Fibroblast of upper back skin (primary cell): ENCODE data around the gene ILDR2.
A peak's percentile ranks its signal among the peaks of the same experiment; 100 is the strongest.

Source experiments
- DNase-seq: peaks from one replicate; pipeline ENCODE4 v3.0.0-alpha.2; 2013

The ILDR2 gene

DNA sequence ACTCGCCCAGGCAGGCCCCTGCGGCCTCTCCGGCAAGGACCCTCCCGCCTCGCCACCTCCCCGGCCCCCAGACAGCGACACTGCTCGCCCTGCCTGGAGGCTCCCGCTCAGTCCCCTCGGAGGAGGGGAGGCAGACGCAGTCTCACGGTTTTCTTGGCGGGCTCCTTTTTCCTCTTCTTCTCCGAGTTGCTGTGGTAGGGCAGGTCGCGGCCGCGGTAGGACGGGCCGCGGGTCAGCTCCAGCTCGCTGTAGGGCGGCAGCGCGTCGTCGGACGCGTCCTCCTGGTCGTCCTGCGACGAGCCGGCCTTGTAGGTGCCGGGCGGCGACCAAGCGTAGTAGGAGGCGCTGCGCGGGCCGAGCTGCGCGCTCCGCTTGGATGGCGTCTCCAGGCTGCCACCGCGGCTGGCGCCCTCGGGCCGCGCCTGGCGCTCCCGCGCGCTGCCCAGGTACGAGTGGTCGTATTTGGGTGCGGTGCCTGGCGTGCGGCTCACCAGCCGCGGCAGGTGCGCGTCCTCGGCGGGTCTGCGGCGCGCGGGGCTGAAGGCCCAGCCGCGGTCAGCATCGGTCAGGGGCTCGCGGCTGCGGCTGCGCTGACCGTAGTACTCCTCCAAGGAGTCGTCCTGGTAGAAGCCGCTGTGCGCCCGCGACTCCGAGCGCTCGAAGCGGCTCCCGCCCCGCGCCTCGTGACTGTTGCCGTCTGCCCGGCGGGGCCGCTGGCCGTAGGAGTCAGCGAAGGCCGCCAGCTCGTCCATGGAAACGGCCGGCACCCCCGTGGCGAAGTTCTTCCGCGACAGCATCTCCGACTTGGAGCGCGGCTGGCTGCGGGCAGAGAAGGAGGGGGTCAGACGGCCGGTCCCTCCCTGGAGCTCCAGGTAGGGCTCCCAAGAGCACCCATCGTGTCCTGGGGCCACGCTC, 54.5 kb downstream of the ILDR2 start:
- no peak for DNase-seq

- no peak for DNase-seq
These were observed 56.4 kb downstream of the ILDR2 start for GRCh38 chr1:166918956-166919316.

- DNase-seq, result no peak
These were observed 57.0 kb downstream of the ILDR2 start for GRCh38 chr1:166918088-166918955.

GRCh38 chr1:166915941-166916340, 59.4 kb downstream of the ILDR2 start:
- DNase-seq, result peak; percentile 62

- DNase-seq, result no peak
These were observed 60.3 kb downstream of the ILDR2 start for GRCh38 chr1:166915042-166915441.

- DNase-seq, result peak; percentile 47
These were observed 61.2 kb downstream of the ILDR2 start for GRCh38 chr1:166914111-166914510.

GRCh38 chr1:166911624-166912023, 63.7 kb downstream of the ILDR2 start:
- no peak for DNase-seq

DNA sequence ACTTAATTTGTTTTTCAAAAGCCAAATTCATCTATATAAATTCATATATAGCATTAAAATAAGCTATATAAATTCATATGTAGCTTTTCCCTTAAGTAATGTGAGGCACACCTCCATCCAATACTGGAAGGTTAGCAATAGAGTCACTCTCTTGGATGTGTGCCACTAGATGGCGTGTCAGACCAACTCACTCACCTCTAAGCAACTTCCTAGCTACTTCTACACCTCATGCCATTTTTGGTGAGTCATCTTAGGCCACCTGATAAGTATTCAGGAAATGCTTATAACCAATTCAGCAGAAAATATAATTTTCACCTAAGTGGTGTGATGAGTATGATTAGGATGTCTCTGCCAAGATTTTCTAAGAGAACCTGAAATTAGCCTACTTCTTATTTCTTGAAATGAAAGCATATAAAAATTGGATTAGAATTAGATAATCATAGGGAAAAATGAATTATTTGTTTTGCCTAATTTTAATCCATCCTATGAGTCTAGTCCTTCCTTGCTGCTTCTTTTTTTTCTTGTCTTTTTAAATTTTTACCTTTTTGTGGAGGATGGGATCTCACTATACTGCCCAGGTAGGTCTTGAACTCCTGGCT, 64.8 kb downstream of the ILDR2 start:
- DNase-seq, result peak; percentile 87

DNA sequence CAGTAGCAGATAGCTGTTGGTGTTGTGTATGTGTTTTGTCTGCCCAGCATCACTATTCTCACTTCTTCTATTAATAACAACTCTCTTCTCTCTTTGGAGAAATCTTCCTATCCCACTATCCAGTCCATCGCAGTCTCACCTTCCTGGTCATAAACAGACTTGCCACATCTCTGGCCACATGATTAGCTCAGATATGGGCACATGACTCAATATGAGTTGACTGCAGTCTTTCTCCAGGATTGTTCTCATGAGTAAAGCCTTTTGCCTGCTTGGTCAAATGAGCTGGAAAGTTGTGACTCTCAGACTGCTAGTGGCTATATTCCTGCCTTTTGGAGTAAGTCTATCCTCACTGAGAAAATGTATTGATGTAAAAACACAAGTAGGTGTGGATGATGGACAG, 66.4 kb downstream of the ILDR2 start:
- no peak for DNase-seq

- DNase-seq, result no peak
These were observed 67.6 kb downstream of the ILDR2 start for GRCh38 chr1:166907763-166908162.

DNA sequence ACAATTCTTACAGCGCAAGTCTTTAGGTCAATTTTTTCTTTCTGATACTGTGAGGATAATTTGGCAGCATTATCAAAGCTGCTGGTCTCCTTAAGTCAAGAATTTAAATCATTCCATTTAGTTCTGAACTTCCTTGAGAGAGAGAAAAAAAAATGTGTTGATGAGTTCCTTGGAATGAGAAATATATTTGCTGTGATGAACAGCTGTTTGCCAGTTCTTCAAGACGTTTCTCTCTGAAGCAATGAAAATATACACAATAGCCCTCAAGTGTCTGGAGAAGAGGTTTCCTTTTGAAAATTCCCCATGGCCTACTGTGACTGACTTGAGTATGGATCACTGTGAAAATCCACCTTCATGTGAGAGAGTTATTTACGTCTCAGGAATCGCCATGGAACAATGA, 68.3 kb downstream of the ILDR2 start:
- DNase-seq, result no peak

DNA sequence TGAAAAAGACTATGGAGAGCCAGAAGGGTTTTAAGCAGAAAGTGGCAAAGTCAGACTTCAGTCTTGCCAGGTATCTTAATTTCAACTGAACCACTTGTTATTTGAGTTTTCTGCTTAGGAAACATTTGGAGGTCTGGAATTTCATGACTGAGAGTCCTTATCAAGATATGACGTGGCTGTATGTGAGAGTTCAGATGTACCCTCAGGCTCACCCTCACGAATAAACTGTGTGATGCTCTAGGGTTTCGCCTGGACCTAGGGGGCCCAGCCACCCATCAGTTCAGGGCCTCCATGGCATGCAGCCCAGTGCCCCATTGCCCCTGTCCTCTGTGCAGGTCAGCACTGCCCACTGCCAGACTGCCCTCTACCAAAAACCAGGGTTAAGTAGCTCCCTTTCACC, 68.7 kb downstream of the ILDR2 start:
- no peak for DNase-seq

DNA sequence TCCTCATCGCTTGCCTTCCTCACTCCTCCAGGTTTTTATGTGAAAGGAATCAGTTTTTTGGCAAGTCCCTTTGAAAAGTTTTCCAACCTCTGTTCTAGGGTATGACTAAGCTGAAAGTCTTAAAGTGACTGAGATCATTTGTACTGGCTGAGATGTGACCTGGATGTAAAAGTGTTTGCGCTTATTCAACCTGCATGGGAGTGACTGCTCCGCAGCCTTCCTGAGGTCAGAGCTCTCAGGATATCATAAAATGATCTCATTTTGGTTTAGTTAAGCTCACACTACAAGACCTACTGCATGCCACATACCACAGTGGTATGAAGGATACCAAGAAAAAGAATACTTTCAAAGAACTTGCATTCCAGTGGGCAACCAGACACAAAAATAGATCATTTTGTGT, 69.4 kb downstream of the ILDR2 start:
- DNase-seq, result peak; percentile 79

GRCh38 chr1:166905136-166905535, 70.2 kb downstream of the ILDR2 start:
- DNase-seq, result peak; percentile 49

DNA sequence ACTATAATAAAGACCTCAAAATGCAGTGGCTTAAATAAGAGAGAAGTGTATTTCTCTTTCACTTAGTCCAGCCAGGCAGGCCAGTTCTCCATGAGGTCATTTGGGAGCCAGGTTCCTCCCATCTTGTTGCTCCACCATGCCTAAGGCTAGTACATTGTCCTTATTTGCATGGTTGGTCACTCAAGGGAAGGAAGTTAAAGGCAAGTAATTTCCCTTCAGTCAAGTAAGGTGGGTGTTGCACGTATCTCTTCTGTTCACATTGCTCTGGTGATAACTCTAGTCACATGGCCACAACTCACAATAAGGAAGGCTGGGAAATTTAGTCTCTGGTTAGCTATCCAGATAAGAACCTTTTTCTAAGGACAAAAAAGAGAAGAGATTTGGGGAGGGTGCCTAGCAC, 72.1 kb downstream of the ILDR2 start:
- DNase-seq, result no peak

GRCh38 chr1:166902279-166902678, 73.1 kb downstream of the ILDR2 start:
- peak; percentile 34 for DNase-seq

DNA sequence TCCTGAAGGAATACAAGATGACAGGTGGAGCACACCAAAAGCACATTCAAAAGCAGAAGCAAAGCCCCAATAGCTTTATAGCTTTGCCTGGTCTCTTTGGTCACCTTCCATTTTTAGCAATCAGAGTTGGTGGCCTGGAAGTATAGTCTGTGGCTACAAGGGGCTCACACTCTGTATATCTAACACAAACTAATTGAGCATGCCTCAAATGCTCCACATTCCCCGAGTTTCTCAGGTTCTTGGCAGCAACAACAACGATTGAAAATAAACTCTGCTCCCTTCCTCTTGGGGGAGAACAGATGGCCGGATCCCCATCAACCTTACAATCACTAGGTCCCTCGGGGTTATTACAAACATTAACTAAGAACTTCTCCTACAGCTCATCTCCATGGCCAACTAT, 74.4 kb downstream of the ILDR2 start:
- DNase-seq, result peak; percentile 18

GRCh38 chr1:166899769-166900168, 75.6 kb downstream of the ILDR2 start:
- DNase-seq, result no peak

DNA sequence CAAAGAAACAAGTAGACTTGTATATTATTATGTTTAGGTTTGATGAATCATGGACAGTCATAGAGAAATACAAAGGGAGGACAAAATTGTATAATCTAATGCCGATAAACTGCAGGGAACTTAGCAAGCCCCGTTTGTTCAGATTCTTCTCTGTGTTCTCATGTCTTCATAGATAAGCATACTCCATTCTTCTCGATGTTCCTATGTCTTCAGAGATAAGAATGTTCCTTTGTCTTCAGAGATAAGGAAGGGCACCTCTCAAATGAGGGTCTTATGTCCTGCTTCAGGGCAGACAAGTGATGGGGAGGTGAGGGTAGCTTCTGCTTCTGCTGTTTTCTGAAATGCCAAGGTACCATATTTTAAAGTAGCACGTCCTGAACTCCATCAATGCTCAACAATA, 79.6 kb downstream of the ILDR2 start:
- no peak for DNase-seq

- DNase-seq, result no peak
These were observed 85.6 kb downstream of the ILDR2 start for GRCh38 chr1:166889776-166890175.

GRCh38 chr1:166888373-166889111, 86.8 kb downstream of the ILDR2 start:
- no peak for DNase-seq

DNA sequence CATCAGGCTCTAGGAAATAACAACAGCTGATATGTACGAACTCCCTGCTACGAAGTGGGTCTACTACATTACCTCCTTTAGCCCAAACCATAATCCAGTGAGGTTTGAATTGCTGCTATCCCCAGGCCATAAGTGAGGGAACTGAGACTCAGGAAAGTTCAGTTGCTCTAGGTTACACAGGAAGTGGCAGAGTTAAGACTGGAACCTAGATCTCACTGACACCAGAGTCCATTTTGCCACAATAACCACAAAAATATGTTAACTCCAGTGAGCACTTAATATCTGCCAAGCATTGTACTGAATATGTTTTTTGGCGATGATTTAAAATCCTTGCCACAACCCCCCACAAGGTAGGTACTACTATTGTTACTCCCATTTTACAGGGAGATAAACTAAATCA, 90.4 kb downstream of the ILDR2 start:
- no peak for DNase-seq
